ENCODE results near the gene LYPD6B. TPM values are rescaled to one million over a fixed set of nuclear protein-coding genes. Genes with fewer than 3 reads are reported as not detected.

LYPD6B gene
- 10 to 100 TPM; 12.6 to 14.5 TPM for total RNA-seq
- 5.6 TPM for polyA plus RNA-seq (2013, experiment 1 of 2)
- polyA plus RNA-seq (2013, experiment 2 of 2) = 2.4 TPM
- long read RNA-seq, experiment 1, partial matches to known transcripts = 0 of 5 reads
- long read RNA-seq, experiment 1, other reads (novel, unspliced or antisense) = 2 of 5 reads
- long read RNA-seq, experiment 2, transcript LYPD6B-204 (6 exons, 1,248 nt) = major isoform, 5 of 23 reads
- long read RNA-seq, experiment 2, partial matches to known transcripts = 2 of 23 reads
- long read RNA-seq, experiment 2, other reads (novel, unspliced or antisense) = 16 of 23 reads
- long read RNA-seq, experiment 3, transcript LYPD6B-204 (6 exons, 1,248 nt) = major isoform, 8 of 28 reads
- long read RNA-seq, experiment 3, partial matches to known transcripts = 1 of 28 reads
- long read RNA-seq, experiment 3, other reads (novel, unspliced or antisense) = 15 of 28 reads
- long read RNA-seq, experiment 4, transcript LYPD6B-204 (6 exons, 1,248 nt) = major isoform, 7 of 28 reads
- long read RNA-seq, experiment 4, partial matches to known transcripts = 1 of 28 reads
- long read RNA-seq, experiment 4, other reads (novel, unspliced or antisense) = 16 of 28 reads

GRCh38 chr2:149038442-149039212 is at the start of gene LYPD6B:
Gene LYPD6B, plus strand, starts transcription at chr2:149038699. Its CDS starts 92,250 bp downstream, at chr2:149130949.
- no peaks in the 10 kb centered on the region for H3K4me1 ChIP-seq (ENCODE audit: control insufficient read depth, insufficient read depth, low read length)
- TF ChIP-seq CTCF (conservative IDR thresholded peaks at IDR 0.05) = no peak
- peaks cover 65% of the 10 kb centered on the region for H3K27me3 ChIP-seq (ENCODE audit: control insufficient read depth, insufficient read depth, low read length, poor library complexity, severe bottlenecking)
- no peak within 1 kb of the TSS for H3K9ac ChIP-seq (ENCODE audit: extremely low read depth, low read length, poor library complexity, severe bottlenecking)
- H3K36me3 ChIP-seq (ENCODE audit: control insufficient read depth, insufficient read depth, low read length) = no peaks in the 10 kb centered on the region
- H3K9me3 ChIP-seq (ENCODE audit: control insufficient read depth, low read length) = no peaks in the 10 kb centered on the region
- Mint-ChIP-seq H3K4me1 (peaks cover 15% of the 10 kb centered on the region), H3K4me3 (peak within 1 kb of the TSS; percentile 70), H3K9me3 (peaks cover 2% of the 10 kb centered on the region), H3K27me3 (ENCODE audit: insufficient read depth) (peaks cover 61% of the 10 kb centered on the region), H3K36me3 (ENCODE audit: low read depth) (no peaks in the 10 kb centered on the region), H3K27ac (no peak within 1 kb of the TSS)
- 1% methylated on average over 16 to 85 of the region's 85 CpGs for WGBS, 2 experiments (ENCODE audit: insufficient coverage in 1 of 2, insufficient read length in 1 of 2)
- peak within 1 kb of the TSS; percentile 77 for H3K4me3 ChIP-seq (ENCODE audit: low read length)
- H3K27ac ChIP-seq (ENCODE audit: low read depth, low read length) = no peak within 1 kb of the TSS
- DNase-seq = peak; percentile 88

GRCh38 chr2:148989882-148990493 is 48.5 kb upstream of the LYPD6B start:
- TF ChIP-seq CTCF (conservative IDR thresholded peaks at IDR 0.05) = peak; percentile 82
- no peak overlapping the region for H3K27ac ChIP-seq (ENCODE audit: low read depth, low read length)
- no peaks in the 10 kb centered on the region for H3K9me3 Mint-ChIP-seq
- DNase-seq = peak; percentile 72
- no peak overlapping the region for H3K9ac ChIP-seq (ENCODE audit: extremely low read depth, low read length, poor library complexity, severe bottlenecking)
- no peak overlapping the region for H3K4me3 Mint-ChIP-seq
- no peaks in the 10 kb centered on the region for H3K4me1 Mint-ChIP-seq
- WGBS, 2 experiments (ENCODE audit: insufficient coverage in 1 of 2, insufficient read length in 1 of 2) = 81 to 82% methylated on average over 5 to 6 of the region's 6 CpGs
- H3K9me3 ChIP-seq (ENCODE audit: control insufficient read depth, low read length) = no peaks in the 10 kb centered on the region
- peaks cover 22% of the 10 kb centered on the region for H3K36me3 Mint-ChIP-seq (ENCODE audit: low read depth)
- H3K27me3 Mint-ChIP-seq (ENCODE audit: insufficient read depth) = no peaks in the 10 kb centered on the region
- no peak overlapping the region for H3K4me3 ChIP-seq (ENCODE audit: low read length)
- no peak overlapping the region for H3K27ac Mint-ChIP-seq
- no peaks in the 10 kb centered on the region for H3K27me3 ChIP-seq (ENCODE audit: control insufficient read depth, insufficient read depth, low read length, poor library complexity, severe bottlenecking)
- no peaks in the 10 kb centered on the region for H3K4me1 ChIP-seq (ENCODE audit: control insufficient read depth, insufficient read depth, low read length)
- peaks cover 13% of the 10 kb centered on the region for H3K36me3 ChIP-seq (ENCODE audit: control insufficient read depth, insufficient read depth, low read length)

GRCh38 chr2:148990968-148991367 is 47.5 kb upstream of the LYPD6B start:
- H3K27me3 Mint-ChIP-seq (ENCODE audit: insufficient read depth) = no peaks in the 10 kb centered on the region
- H3K27ac Mint-ChIP-seq = no peak overlapping the region

More at GRCh38 chr2:148990968-148991367, 47.5 kb upstream of the LYPD6B start:
- no peaks in the 10 kb centered on the region for H3K4me1 ChIP-seq (ENCODE audit: control insufficient read depth, insufficient read depth, low read length)
- H3K27me3 ChIP-seq (ENCODE audit: control insufficient read depth, insufficient read depth, low read length, poor library complexity, severe bottlenecking) = no peaks in the 10 kb centered on the region
- H3K4me3 ChIP-seq (ENCODE audit: low read length) = no peak overlapping the region
- H3K9ac ChIP-seq (ENCODE audit: extremely low read depth, low read length, poor library complexity, severe bottlenecking) = no peak overlapping the region
- Mint-ChIP-seq H3K36me3 (ENCODE audit: low read depth) (peaks cover 24% of the 10 kb centered on the region), H3K4me3 (no peak overlapping the region), H3K9me3 (no peaks in the 10 kb centered on the region), H3K4me1 (no peaks in the 10 kb centered on the region)
- H3K27ac ChIP-seq (ENCODE audit: low read depth, low read length) = no peak overlapping the region
- no peak for DNase-seq
- WGBS, 2 experiments (ENCODE audit: insufficient coverage in 1 of 2, insufficient read length in 1 of 2) = 92 to 100% methylated on average over 2 to 6 of the region's 6 CpGs
- H3K36me3 ChIP-seq (ENCODE audit: control insufficient read depth, insufficient read depth, low read length) = peaks cover 14% of the 10 kb centered on the region
- no peaks in the 10 kb centered on the region for H3K9me3 ChIP-seq (ENCODE audit: control insufficient read depth, low read length)
- no peak for TF ChIP-seq CTCF (conservative IDR thresholded peaks at IDR 0.05)
